ENCODE measurements around the gene HDAC4.

DNA sequence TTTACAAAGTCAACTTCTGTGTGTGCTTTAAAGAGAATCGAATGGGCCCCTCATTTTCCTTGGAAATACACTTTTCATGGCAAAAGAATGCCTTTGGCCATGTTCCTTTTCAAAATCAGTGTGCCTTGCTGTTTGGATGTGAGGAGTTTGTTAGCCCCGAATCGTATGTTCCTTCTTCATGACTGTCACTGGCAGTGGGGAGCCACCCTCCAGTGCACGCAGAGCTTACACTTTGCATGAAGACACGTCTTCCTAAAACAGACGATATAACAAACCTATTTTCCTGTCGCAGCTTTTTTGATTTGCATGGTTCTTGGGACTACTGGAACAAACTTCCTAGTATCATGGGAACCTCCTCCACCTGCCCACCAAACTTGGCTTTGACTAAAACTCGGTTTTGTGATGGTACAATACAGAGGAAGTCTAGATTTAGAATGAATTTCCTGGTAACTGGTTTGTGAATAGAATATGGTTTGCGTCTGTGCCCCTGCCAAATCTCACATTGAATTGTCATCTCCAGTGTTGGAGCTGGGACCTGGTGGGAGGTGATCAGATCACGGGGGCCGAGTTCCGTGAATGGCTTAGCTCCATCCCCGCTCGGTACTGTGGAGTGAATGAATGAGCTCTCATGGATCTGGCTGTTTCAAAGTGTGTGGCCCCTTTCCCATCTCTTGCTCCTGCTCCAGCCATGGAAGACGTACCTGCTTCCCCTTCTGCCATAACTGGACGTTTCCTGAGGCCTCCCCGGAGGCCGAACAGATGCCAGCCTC is 358.1 kb downstream of the HDAC4 start:
- TF ChIP-seq, protein P1, sequence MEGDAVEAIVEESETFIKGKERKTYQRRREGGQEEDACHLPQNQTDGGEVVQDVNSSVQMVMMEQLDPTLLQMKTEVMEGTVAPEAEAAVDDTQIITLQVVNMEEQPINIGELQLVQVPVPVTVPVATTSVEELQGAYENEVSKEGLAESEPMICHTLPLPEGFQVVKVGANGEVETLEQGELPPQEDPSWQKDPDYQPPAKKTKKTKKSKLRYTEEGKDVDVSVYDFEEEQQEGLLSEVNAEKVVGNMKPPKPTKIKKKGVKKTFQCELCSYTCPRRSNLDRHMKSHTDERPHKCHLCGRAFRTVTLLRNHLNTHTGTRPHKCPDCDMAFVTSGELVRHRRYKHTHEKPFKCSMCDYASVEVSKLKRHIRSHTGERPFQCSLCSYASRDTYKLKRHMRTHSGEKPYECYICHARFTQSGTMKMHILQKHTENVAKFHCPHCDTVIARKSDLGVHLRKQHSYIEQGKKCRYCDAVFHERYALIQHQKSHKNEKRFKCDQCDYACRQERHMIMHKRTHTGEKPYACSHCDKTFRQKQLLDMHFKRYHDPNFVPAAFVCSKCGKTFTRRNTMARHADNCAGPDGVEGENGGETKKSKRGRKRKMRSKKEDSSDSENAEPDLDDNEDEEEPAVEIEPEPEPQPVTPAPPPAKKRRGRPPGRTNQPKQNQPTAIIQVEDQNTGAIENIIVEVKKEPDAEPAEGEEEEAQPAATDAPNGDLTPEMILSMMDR (IDR thresholded peaks at IDR 0.05), result no peak
- TF ChIP-seq POLR2A (IDR thresholded peaks at IDR 0.05), result no peak

Measured in testis (tissue), 2 donors.